HL-60 (cell line): ENCODE measurements around the gene MAFB.

Experiments
- DNase-seq, 2 experiments: peaks; one replicate each; pipeline ENCODE4 v3.0.0-alpha.2; 2010 to 2020; ENCODE audit warnings: low read depth in 1 of 2, low spot score in 1 of 2
- H3K27ac ChIP-seq: fragments of 250-450 bp; sonication (Bioruptor Pico); replicated peaks from 2 replicates; pipeline ENCODE4 v1.5.1; 2020; ENCODE audit warnings: mild to moderate bottlenecking, moderate library complexity
- H3K27me3 ChIP-seq: fragments of 250-450 bp; sonication (Bioruptor Pico); 2 replicates; pipeline ENCODE4 v1.5.1; 2021; ENCODE audit warnings: mild to moderate bottlenecking, moderate library complexity; ENCODE audit not compliant: insufficient read depth, poor library complexity, severe bottlenecking
- H3K4me3 ChIP-seq: replicated peaks from 2 replicates; pipeline ENCODE4 v1.5.1; 2011; ENCODE audit warnings: mild to moderate bottlenecking, control low read depth, low read length; ENCODE audit not compliant: insufficient read depth
- GABPA ChIP-seq: IDR thresholded peaks from 2 replicates; pipeline ENCODE4 v1.6.1; 2012; ENCODE audit warnings: low read depth
- POLR2AphosphoS5 ChIP-seq: IDR thresholded peaks from 2 replicates; pipeline ENCODE4 v1.6.1; 2012; ENCODE audit warnings: low read depth
- SPI1 ChIP-seq: IDR thresholded peaks from 2 replicates; pipeline ENCODE4 v1.6.1; 2012; ENCODE audit warnings: low read depth, mild to moderate bottlenecking, borderline replicate concordance
- TF ChIP-seq, protein P1 (sequence below): IDR thresholded peaks from one replicate; pipeline ENCODE4 v1.5.1; 2011; ENCODE audit warnings: low read length, control low read depth, inconsistent platforms; ENCODE audit not compliant: insufficient read depth
- TF ChIP-seq, protein P2 (sequence below): IDR thresholded peaks from 2 replicates; pipeline ENCODE4 v1.6.1; 2012; ENCODE audit warnings: low read depth; ENCODE audit not compliant: insufficient replicate concordance

Gene MAFB

DNA sequence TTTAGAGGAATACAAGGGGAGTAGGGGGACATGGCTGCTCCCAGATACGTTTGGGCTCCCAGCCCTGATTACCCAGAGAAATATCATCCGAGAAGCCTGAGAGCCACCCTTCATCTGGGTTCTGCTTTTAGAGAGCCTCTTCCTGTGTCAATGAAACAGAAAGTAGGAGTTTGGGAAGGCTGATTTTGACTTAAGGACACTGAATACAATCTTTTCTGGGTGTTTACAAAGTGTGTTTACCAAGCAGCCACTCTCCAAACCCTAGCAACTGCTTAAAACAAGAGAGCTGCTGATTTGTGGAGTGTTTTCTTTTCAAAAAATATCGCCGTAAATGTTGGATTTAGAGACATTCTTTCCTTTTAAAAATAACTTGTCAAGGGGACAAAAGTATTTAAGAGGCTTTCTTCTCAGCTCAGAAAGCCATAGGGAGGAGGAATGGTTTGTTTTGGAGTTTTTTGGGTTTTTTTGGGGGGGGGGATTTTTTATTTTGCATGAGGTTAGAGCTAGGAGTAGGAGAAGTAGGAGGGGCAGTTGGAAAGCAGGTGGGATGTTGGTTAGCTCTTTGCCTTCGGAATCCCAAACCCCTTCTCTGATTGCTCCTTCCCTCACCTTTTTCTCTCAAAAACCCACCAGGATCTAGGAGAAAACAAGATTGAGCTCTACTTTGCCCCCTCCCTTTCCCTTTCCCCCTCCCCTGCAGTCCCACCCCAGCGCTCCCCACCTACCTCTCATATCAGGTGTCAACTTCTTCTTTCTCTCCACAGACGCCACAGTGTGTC is 12.4 kb downstream of the MAFB start:
- no peak for DNase-seq

DNA sequence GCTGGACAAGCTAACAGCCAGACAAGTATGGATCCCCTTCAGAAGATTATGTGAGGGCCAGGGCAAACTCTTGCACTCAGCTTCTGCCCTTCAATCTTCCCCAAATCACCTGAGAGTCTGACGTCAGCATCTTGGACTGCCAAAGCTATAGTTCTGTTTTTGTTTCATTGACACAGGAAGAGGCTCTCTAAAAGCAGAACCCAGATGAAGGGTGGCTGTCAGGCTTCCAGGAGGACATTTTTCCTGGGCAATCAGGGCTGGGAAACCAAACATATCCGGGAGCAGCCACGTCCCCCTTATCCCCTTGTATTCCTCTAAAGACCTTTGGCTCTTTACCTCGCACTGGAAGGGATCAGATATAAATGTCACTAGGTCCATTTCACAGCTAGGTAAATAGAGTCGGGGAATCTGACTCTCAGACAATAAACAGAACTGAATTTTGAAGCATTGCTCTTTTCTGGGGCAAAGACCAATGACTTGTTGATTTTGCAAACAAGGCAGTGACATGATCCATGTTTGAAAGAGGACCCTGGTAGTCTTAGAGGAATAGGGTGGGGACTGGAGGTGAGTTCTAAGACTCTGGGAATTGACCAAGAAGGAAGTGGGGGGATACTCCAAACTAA is 13.3 kb downstream of the MAFB start:
- no peak overlapping the region for H3K27ac ChIP-seq
- DNase-seq, result no peak
- TF ChIP-seq, protein P1, sequence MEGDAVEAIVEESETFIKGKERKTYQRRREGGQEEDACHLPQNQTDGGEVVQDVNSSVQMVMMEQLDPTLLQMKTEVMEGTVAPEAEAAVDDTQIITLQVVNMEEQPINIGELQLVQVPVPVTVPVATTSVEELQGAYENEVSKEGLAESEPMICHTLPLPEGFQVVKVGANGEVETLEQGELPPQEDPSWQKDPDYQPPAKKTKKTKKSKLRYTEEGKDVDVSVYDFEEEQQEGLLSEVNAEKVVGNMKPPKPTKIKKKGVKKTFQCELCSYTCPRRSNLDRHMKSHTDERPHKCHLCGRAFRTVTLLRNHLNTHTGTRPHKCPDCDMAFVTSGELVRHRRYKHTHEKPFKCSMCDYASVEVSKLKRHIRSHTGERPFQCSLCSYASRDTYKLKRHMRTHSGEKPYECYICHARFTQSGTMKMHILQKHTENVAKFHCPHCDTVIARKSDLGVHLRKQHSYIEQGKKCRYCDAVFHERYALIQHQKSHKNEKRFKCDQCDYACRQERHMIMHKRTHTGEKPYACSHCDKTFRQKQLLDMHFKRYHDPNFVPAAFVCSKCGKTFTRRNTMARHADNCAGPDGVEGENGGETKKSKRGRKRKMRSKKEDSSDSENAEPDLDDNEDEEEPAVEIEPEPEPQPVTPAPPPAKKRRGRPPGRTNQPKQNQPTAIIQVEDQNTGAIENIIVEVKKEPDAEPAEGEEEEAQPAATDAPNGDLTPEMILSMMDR, result no peak
- TF ChIP-seq POLR2AphosphoS5 (no peak), SPI1 (no peak), GABPA (no peak)
- TF ChIP-seq, protein P2, sequence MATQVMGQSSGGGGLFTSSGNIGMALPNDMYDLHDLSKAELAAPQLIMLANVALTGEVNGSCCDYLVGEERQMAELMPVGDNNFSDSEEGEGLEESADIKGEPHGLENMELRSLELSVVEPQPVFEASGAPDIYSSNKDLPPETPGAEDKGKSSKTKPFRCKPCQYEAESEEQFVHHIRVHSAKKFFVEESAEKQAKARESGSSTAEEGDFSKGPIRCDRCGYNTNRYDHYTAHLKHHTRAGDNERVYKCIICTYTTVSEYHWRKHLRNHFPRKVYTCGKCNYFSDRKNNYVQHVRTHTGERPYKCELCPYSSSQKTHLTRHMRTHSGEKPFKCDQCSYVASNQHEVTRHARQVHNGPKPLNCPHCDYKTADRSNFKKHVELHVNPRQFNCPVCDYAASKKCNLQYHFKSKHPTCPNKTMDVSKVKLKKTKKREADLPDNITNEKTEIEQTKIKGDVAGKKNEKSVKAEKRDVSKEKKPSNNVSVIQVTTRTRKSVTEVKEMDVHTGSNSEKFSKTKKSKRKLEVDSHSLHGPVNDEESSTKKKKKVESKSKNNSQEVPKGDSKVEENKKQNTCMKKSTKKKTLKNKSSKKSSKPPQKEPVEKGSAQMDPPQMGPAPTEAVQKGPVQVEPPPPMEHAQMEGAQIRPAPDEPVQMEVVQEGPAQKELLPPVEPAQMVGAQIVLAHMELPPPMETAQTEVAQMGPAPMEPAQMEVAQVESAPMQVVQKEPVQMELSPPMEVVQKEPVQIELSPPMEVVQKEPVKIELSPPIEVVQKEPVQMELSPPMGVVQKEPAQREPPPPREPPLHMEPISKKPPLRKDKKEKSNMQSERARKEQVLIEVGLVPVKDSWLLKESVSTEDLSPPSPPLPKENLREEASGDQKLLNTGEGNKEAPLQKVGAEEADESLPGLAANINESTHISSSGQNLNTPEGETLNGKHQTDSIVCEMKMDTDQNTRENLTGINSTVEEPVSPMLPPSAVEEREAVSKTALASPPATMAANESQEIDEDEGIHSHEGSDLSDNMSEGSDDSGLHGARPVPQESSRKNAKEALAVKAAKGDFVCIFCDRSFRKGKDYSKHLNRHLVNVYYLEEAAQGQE, result no peak
- no peak overlapping the region for H3K4me3 ChIP-seq
- H3K27me3 ChIP-seq, result peaks cover 10% of the 10 kb centered on the region

More for the DNA sequence above, 12.4 kb downstream of the MAFB start:
- no peak overlapping the region for H3K27ac ChIP-seq
- H3K4me3 ChIP-seq, result no peak overlapping the region
- no peak for TF ChIP-seq SPI1
- TF ChIP-seq, protein P1, result no peak
- no peak for TF ChIP-seq GABPA
- TF ChIP-seq, protein P2, result no peak
- TF ChIP-seq POLR2AphosphoS5, result no peak
- H3K27me3 ChIP-seq, result peaks cover 10% of the 10 kb centered on the region

DNA sequence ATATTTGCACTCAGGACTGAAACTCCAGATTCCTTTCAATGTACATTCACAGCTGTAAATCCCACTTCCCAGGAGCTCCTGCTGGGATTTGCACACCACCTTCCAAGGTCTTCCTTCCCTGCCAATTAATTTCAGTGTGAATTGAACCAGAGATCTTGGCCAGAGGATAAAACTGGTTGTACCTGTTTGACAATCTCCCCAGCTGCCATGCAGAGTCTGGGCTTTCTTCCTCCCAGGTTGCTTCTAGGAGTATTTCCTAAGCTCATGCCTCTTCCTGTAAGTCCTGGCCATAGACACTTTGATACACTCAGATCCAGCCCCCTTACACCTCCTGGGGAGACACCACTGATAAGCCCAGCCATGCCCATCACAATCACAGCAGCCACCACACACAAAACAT is 15.6 kb downstream of the MAFB start:
- DNase-seq, result no peak
- no peak overlapping the region for H3K4me3 ChIP-seq
- TF ChIP-seq GABPA, result no peak
- TF ChIP-seq POLR2AphosphoS5, result no peak
- TF ChIP-seq SPI1, result no peak
- H3K27ac ChIP-seq, result no peak overlapping the region
- peaks cover 10% of the 10 kb centered on the region for H3K27me3 ChIP-seq

DNA sequence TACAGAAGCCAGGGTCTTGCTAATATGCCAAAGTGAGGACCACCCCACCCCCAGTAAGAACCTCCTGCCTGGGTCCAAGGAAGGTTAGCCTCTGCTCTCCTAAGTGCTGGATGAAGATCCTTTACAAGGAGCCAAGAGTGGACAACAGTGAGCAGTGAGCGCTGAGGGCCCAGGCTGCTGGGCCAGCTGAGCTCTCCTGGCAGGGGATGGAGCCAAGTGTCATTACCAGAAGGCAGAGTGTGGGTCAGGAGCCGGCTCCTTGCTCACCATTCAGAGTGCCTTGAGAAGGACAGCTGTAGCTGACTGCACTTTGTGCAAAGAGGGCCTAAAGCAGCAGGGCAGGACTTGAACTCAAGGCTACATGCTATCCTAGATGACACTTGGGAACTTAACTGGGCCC is 16.9 kb downstream of the MAFB start:
- no peak overlapping the region for H3K27ac ChIP-seq
- TF ChIP-seq GABPA (no peak), SPI1 (no peak), POLR2AphosphoS5 (no peak)
- TF ChIP-seq, protein P1, result no peak
- TF ChIP-seq, protein P2, result no peak

More for the DNA sequence above, 16.9 kb downstream of the MAFB start:
- Histone ChIP-seq H3K27me3 (no peaks in the 10 kb centered on the region), H3K4me3 (no peak overlapping the region)
- DNase-seq, result no peak
